H9 (cell line): ENCODE measurements around the gene ADIG. TPM values are rescaled to one million over a fixed set of nuclear protein-coding genes. Genes with fewer than 3 reads are reported as not detected.

ENCODE experiments used
- DNase-seq: peaks from one replicate; pipeline ENCODE4 v3.0.0-alpha.2; 2017
- H2AFZ ChIP-seq: one replicate; pipeline ENCODE4 v1.6.1; 2013; ENCODE audit warnings: mild to moderate bottlenecking, low read length, control low read depth, moderate library complexity
- H2AK5ac ChIP-seq: 2 replicates; pipeline ENCODE4 v1.6.1; 2013; ENCODE audit warnings: low read length, control low read depth, mixed read lengths; ENCODE audit not compliant: insufficient read length
- H2BK120ac ChIP-seq: one replicate; pipeline ENCODE4 v1.6.1; 2013; ENCODE audit warnings: low read depth, mild to moderate bottlenecking, low read length, control low read depth, inconsistent platforms; ENCODE audit not compliant: poor library complexity, severe bottlenecking
- H2BK12ac ChIP-seq: 2 replicates; pipeline ENCODE4 v1.6.1; 2013; ENCODE audit warnings: low read length, control low read depth, mixed read lengths, low read depth; ENCODE audit not compliant: insufficient read length
- H2BK15ac ChIP-seq: 2 replicates; pipeline ENCODE4 v1.6.1; 2013; ENCODE audit warnings: low read depth, low read length, control low read depth
- H2BK20ac ChIP-seq: one replicate; pipeline ENCODE4 v1.6.1; 2013; ENCODE audit warnings: low read depth, mild to moderate bottlenecking, low read length, control low read depth, inconsistent platforms; ENCODE audit not compliant: poor library complexity, severe bottlenecking
- H2BK5ac ChIP-seq: 2 replicates; pipeline ENCODE4 v1.6.1; 2013; ENCODE audit warnings: low read length, control low read depth, mixed read lengths; ENCODE audit not compliant: insufficient read length
- H3K14ac ChIP-seq: 2 replicates; pipeline ENCODE4 v1.6.1; 2013; ENCODE audit warnings: low read length, control low read depth; ENCODE audit not compliant: insufficient read depth
- H3K18ac ChIP-seq: 2 replicates; pipeline ENCODE4 v1.6.1; 2013; ENCODE audit warnings: low read depth, mild to moderate bottlenecking, mixed read lengths, low read length, control low read depth; ENCODE audit not compliant: insufficient read length
- H3K23ac ChIP-seq: 2 replicates; pipeline ENCODE4 v1.6.1; 2013; ENCODE audit warnings: low read length, control low read depth, mixed read lengths, low read depth; ENCODE audit not compliant: insufficient read length
- H3K23me2 ChIP-seq: 2 replicates; pipeline ENCODE4 v1.6.1; 2013; ENCODE audit warnings: low read depth, mild to moderate bottlenecking, mixed read lengths, low read length, control low read depth; ENCODE audit not compliant: insufficient read length, poor library complexity, severe bottlenecking
- H3K27ac ChIP-seq: 2 replicates; pipeline ENCODE4 v1.5.1; 2013; ENCODE audit warnings: low read length, control low read depth, mixed read lengths, low read depth; ENCODE audit not compliant: insufficient read length
- H3K27me3 ChIP-seq: 2 replicates; pipeline ENCODE4 v1.6.1; 2013; ENCODE audit warnings: low read length, control low read depth, inconsistent platforms; ENCODE audit not compliant: insufficient read depth
- H3K4ac ChIP-seq: 2 replicates; pipeline ENCODE4 v1.6.1; 2013; ENCODE audit warnings: low read depth, mild to moderate bottlenecking, control low read depth, inconsistent platforms, low read length, moderate library complexity
- H3K4me1 ChIP-seq: 2 replicates; pipeline ENCODE4 v1.6.1; 2013; ENCODE audit warnings: low read length, control low read depth, inconsistent platforms; ENCODE audit not compliant: insufficient read depth
- H3K4me2 ChIP-seq: 2 replicates; pipeline ENCODE4 v1.6.1; 2013; ENCODE audit warnings: low read length, control low read depth, mixed read lengths; ENCODE audit not compliant: insufficient read length, insufficient read depth
- H3K56ac ChIP-seq: 2 replicates; pipeline ENCODE4 v1.6.1; 2013; ENCODE audit warnings: low read depth, mild to moderate bottlenecking, mixed read lengths, low read length, control low read depth; ENCODE audit not compliant: insufficient read length
- H3K79me1 ChIP-seq: 2 replicates; pipeline ENCODE4 v1.6.1; 2013; ENCODE audit warnings: low read depth, mild to moderate bottlenecking, moderate library complexity, low read length, control low read depth, inconsistent platforms; ENCODE audit not compliant: insufficient read depth, poor library complexity, severe bottlenecking
- H3K79me2 ChIP-seq: 2 replicates; pipeline ENCODE4 v1.6.1; 2013; ENCODE audit warnings: low read length, control low read depth, inconsistent platforms; ENCODE audit not compliant: insufficient read depth
- H3K9ac ChIP-seq: 2 replicates; pipeline ENCODE4 v1.6.1; 2013; ENCODE audit warnings: low read length, control low read depth, mixed read lengths; ENCODE audit not compliant: insufficient read length; ENCODE audit errors: extremely low read depth
- H3K9me3 ChIP-seq: one replicate; pipeline ENCODE4 v1.6.1; 2013; ENCODE audit warnings: low read depth, low read length, inconsistent platforms; ENCODE audit not compliant: control insufficient read depth
- H3T11ph ChIP-seq: one replicate; pipeline ENCODE4 v1.6.1; 2013; ENCODE audit warnings: mild to moderate bottlenecking, low read length, control low read depth, inconsistent platforms
- H4K20me1 ChIP-seq: one replicate; pipeline ENCODE4 v1.6.1; 2013; ENCODE audit not compliant: control insufficient read depth, insufficient read length, insufficient read depth
- H4K5ac ChIP-seq: 2 replicates; pipeline ENCODE4 v1.6.1; 2013; ENCODE audit warnings: low read depth, mild to moderate bottlenecking, mixed read lengths, low read length, control low read depth; ENCODE audit not compliant: insufficient read length
- H4K8ac ChIP-seq: replicated peaks from 2 replicates; pipeline ENCODE4 v1.6.1; 2013; ENCODE audit warnings: low read length, control low read depth, mixed read lengths, low read depth; ENCODE audit not compliant: insufficient read length
- H4K91ac ChIP-seq: 2 replicates; pipeline ENCODE4 v1.6.1; 2013; ENCODE audit warnings: low read depth, mild to moderate bottlenecking, moderate library complexity, mixed read lengths, low read length, control low read depth; ENCODE audit not compliant: insufficient read length
- H3K27ac Mint-ChIP-seq, 3 experiments: 2 replicates in 2 of 3; 3 replicates in 1 of 3; pipeline ENCODE4 v1.8.0; 2020 to 2021; ENCODE audit warnings: mixed read lengths in 3 of 3, mild to moderate bottlenecking in 1 of 3, moderate library complexity in 1 of 3
- H3K27me3 Mint-ChIP-seq: 2 replicates; pipeline ENCODE4 v1.8.0; 2021; ENCODE audit warnings: low read depth, mild to moderate bottlenecking, moderate library complexity, mixed read lengths
- H3K36me3 Mint-ChIP-seq, 3 experiments: 2 replicates in 2 of 3; 3 replicates in 1 of 3; pipeline ENCODE4 v1.8.0; 2020 to 2021; ENCODE audit warnings: low read depth in 3 of 3, mixed read lengths in 3 of 3; ENCODE audit not compliant: insufficient read depth in 1 of 3
- H3K4me1 Mint-ChIP-seq, 2 experiments: 2 replicates each; pipeline ENCODE4 v1.8.0; 2020; ENCODE audit warnings: mixed read lengths in 2 of 2
- H3K4me3 Mint-ChIP-seq, 2 experiments: 2 replicates in 1 of 2; 3 replicates in 1 of 2; pipeline ENCODE4 v1.8.0; 2020 to 2021; ENCODE audit warnings: mild to moderate bottlenecking in 2 of 2, mixed read lengths in 2 of 2, moderate library complexity in 1 of 2
- H3K9me3 Mint-ChIP-seq, 2 experiments: 2 replicates in 1 of 2; 3 replicates in 1 of 2; pipeline ENCODE4 v1.8.0; 2020; ENCODE audit warnings: mild to moderate bottlenecking in 2 of 2, mixed read lengths in 2 of 2, moderate library complexity in 1 of 2
- WGBS: extraction: QIAGEN DNeasy Blood & Tissue Kit; methylation state at CpG from one replicate; pipeline ENCODE4 v1.1.7; 2013; ENCODE audit warnings: missing lambda C conversion rate, low lambda C conversion rate, mixed read lengths; ENCODE audit not compliant: insufficient read length; ENCODE audit errors: extremely low coverage; 5-methylcytosine and 5-hydroxymethylcytosine counted together
- total RNA-seq: library from RNA; stranded (reverse); gene quantifications from 2 replicates; pipeline ENCODE4 v1.2.1, GENCODE V29; 2021
- TF ChIP-seq, protein P1 (sequence below): fragments of 200-600 bp; sonication (generic); conservative IDR thresholded peaks from 3 replicates; pipeline ENCODE4 v1.8.0; 2021; ENCODE audit warnings: antibody characterized with exemption, mild to moderate bottlenecking

ADIG gene
- total RNA-seq, 1 experiment from 2014 or later = not detected

DNA sequence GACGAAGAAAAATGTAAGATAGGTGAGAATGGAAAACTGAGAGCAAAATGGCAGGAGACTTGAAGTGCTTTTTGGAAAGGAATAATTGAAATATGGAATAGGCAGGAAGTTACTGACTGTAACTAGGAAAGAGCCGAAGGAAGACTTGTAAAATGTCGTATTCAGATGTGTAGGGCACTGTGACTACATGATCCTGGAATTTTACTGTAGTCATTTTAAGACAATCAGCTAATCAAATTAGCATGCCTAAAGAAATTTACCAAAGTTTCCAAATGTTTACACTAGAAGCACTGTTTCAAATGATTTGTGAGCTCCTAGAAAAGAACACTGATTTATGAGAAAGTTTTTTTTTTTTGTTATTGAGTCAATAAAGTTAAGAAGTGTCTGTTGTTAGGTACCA is 21.2 kb upstream of the ADIG start:
- Histone ChIP-seq H3K4me2 (no peak overlapping the region), H4K91ac (no peak overlapping the region), H2AFZ (no peak overlapping the region), H2BK12ac (no peak overlapping the region), H3K23ac (no peak overlapping the region), H4K5ac (no peak overlapping the region), H2BK5ac (no peak overlapping the region), H3K79me1 (no peaks in the 10 kb centered on the region), H3K9ac (no peak overlapping the region), H3T11ph (no peak overlapping the region), H3K4me1 (no peaks in the 10 kb centered on the region), H2AK5ac (no peak overlapping the region), H3K27ac (no peak overlapping the region), H2BK120ac (no peak overlapping the region), H3K4ac (no peak overlapping the region), H2BK15ac (no peak overlapping the region), H3K79me2 (no peaks in the 10 kb centered on the region), H3K27me3 (no peaks in the 10 kb centered on the region), H4K20me1 (no peaks in the 10 kb centered on the region), H3K56ac (no peak overlapping the region), H3K18ac (no peak overlapping the region), H2BK20ac (no peak overlapping the region), H3K23me2 (no peaks in the 10 kb centered on the region), H3K9me3 (no peaks in the 10 kb centered on the region), H3K14ac (no peak overlapping the region), H4K8ac (no peak overlapping the region)
- DNase-seq = no peak
- no peak overlapping the region for H3K4me3 Mint-ChIP-seq
- no peaks in the 10 kb centered on the region for H3K9me3 Mint-ChIP-seq
- no peaks in the 10 kb centered on the region; a peak in 1 of 4 replicates for H3K4me1 Mint-ChIP-seq
- no peaks in the 10 kb centered on the region for H3K27me3 Mint-ChIP-seq
- peaks cover 12 to 34% (median 16%) of the 10 kb centered on the region in 3 experiments; a peak in 6 of 7 replicates for H3K36me3 Mint-ChIP-seq
- WGBS = no CpG with 5 or more reads among the region's 3 CpGs
- H3K27ac Mint-ChIP-seq = peak overlapping the region in 2 of 3 experiments; percentile 4 to 16; a peak in 3 of 7 replicates
- TF ChIP-seq, protein P1, sequence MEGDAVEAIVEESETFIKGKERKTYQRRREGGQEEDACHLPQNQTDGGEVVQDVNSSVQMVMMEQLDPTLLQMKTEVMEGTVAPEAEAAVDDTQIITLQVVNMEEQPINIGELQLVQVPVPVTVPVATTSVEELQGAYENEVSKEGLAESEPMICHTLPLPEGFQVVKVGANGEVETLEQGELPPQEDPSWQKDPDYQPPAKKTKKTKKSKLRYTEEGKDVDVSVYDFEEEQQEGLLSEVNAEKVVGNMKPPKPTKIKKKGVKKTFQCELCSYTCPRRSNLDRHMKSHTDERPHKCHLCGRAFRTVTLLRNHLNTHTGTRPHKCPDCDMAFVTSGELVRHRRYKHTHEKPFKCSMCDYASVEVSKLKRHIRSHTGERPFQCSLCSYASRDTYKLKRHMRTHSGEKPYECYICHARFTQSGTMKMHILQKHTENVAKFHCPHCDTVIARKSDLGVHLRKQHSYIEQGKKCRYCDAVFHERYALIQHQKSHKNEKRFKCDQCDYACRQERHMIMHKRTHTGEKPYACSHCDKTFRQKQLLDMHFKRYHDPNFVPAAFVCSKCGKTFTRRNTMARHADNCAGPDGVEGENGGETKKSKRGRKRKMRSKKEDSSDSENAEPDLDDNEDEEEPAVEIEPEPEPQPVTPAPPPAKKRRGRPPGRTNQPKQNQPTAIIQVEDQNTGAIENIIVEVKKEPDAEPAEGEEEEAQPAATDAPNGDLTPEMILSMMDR = no peak
